HG03521 (cell line): ENCODE data around the gene TSPYL1.

Source experiments
- ATAC-seq: cut with Tn5 transposase; IDR thresholded peaks from one replicate; pipeline ENCODE4 v1.9.1; 2021; ENCODE audit warnings: mild to moderate bottlenecking, moderate library complexity; ENCODE audit not compliant: unreplicated experiment

Gene TSPYL1

GRCh38 chr6:116265041-116265829 lies 14.5 kb downstream of the TSPYL1 start:
- no peak for ATAC-seq

DNA sequence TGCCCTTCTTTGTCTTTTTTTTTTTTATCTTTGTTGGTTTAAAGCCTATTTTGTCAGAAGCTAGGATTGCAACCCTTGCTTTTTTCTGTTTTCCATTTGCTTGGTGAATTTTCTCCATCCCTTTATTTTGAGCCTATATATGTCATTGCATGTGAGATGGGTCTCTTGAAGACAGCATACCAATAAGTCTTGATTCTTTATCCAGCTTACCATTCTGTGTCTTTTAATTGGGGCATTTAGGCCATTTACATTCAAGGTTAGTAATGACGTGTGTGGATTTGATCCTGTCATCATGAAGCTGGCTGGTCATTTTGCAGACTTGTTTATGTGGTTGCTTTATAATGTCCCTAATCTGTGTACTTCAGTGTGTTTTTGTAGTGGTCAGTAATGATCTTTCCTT lies 16.4 kb downstream of the TSPYL1 start:
- ATAC-seq: no peak

DNA sequence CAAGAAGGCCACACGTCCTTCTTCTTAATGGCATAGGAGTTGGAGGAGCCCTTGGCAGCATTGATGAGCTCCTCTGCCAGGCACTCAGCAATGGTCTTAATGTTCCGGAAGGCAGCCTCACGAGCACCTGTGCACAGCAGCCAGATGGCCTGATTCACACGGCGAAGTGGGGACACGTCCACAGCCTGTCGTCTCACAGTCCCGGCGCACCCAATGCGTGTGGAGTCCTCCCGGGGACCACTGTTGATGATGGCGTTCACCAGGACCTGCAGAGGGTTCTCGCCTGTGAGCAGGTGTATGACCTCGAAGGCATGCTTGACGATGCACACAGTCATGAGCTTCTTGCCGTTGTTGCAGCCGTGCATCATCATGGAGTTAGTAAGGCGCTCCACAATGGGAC lies 21.2 kb downstream of the TSPYL1 start:
- ATAC-seq: no peak

GRCh38 chr6:116256694-116257093 lies 23.0 kb downstream of the TSPYL1 start:
- ATAC-seq: no peak

DNA sequence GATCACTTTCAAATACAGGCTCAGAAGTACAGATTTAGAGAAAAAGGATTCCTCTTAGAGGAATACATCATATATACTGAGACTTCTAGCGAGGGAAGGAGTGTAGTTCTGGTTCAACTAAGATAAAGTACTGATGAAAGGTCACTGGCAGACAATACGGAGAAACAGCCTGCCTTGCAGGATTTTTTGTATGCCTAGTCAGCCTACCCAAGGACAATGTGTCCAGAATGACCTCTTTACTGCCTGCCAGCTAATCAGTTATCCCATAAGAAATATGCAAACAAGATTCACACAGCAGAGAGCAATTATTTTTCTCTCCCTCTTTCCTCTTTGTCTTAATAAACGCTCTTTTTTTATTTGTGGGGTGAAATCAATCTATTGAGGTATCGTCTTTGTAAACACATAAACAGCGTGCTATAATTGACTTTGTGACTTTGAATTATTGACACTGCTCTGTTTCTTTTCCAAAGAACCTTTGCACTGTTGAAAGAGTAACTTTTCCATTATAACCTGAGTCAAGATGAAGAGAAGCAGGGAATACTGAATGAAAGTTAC lies 24.4 kb downstream of the TSPYL1 start:
- no peak for ATAC-seq

DNA sequence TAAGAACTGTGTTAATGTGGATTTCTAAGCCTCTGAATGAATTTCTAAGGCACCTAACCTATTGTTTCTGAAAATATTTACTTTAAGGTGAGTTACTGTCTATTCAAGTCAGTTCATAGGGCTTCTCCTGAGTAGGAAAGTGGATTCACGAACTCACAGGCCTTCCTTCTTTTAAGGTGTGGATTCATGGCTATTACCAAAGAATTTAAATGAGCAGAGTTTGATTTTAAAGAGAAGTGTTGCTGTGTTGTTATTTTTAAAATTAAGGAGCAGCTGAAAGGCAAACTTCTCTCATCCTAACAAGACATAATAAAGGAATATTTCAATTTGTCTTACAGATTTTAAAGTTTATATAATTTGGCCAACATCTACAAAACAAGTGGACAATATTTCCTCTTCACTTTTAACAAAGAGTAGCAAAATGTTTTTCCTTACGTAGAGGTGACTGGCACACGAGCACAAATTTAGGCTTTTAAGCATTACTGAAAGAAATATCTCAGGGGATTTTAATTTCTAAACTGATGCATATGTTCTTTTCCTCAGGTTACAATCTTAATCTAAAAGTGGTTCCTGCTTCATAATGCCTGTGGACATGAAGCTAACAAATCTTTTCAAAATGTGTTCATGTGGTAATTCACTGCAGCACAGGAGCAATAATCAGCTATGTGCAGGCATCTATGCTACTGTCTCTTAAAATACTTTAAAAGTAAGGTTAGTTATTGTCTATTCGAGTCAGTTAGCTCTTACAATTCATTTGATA lies 25.3 kb downstream of the TSPYL1 start:
- ATAC-seq: peak; percentile 18

DNA sequence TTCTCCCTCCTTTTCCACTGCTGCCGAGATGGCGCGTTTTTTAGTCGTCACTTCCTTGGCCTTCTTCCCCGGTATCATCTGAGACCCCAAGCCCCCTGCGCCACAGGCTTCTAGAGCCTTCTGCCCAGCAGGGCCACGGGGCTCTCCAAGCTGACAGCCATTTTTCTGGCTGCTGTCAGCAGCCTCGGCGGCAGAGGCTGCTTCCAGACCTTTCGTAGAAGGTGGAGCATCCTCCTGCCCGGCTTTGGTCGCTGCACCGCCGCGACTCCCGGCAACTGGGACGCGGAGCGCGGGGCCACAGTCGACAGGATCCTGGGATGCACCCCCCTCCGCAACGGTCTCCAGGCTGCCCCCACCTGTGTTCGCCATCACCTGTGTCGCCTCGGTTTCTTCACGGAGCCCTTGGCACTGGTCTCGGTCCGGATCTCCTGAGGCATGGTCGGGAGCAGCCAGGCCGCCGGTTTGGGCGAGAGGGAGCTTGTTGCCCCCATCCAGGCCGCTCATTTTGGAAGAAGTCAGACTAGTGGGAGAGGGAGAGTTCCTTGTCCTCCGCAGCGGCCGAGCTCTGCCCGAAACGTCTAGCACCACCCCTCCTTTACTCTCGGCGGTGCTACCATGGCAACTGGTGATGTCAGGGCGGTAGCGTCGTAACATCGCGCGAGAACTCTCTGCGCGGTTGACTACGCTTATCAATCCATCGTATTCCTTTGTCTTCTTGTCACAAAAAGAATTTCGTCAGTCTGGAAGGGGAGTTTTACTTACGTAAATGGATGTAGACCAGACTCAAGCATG lies 26.0 kb downstream of the TSPYL1 start, which contains the start of gene TSPYL4:
TSS of gene TSPYL4 (minus strand) at position 571 of the 792 bp plus-strand sequence. CDS start at position 504, 67 bp downstream.
- ATAC-seq: peak; percentile 100

DNA sequence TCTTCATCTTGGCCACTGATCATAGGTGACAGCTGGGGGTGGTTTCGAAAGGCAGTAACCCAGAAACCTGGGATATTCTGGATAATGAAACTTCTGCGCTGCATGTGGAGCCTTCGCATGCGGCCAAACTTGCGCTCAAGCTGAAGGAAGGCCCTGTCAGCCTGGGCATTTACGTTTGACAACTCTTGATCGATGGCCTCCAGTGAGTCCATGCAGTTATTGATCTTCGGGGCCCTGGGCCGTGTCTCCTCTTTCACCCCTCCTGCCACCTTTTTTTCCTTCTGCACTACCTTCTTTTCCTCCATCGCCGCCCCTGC lies 26.6 kb downstream of the TSPYL1 start:
- no peak for ATAC-seq

DNA sequence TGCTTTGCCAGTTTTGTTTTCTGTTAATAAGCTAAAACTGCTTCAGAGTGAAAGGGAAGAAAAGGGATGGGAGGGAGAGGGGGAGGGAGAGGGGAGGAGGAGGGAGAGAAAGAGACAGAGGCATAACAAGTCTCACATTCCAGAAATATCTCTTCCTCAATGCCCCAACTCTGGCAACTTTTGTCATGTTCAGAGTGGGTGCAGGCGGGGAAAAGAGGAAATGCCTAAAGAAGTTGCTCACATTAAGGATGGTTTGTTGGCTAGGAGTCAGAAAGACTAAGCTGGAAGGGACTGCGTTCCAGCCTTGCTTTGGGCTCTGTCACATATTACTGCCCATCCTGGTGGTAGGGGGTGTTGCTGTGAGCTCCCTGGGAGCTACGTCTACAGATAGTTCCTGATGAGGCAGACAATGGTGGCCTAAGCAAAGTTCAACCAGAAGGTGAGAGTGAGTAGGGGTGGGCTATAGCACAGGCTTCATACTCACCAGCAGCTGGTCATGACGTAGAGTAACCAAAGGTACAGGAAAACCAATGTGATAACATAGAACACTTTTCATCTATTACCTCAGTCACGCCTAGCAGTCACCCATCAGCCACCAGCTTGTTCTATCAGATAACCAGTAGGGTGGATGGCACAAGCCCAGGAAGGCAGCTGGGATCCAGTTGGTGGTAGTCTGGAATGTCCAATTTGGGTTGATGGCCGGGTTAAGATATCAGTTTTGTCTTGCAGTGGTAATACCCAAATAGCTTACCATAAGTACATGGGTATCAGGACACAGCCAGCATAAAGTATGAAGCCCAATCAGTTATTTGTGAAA lies 28.0 kb downstream of the TSPYL1 start:
- ATAC-seq: no peak

DNA sequence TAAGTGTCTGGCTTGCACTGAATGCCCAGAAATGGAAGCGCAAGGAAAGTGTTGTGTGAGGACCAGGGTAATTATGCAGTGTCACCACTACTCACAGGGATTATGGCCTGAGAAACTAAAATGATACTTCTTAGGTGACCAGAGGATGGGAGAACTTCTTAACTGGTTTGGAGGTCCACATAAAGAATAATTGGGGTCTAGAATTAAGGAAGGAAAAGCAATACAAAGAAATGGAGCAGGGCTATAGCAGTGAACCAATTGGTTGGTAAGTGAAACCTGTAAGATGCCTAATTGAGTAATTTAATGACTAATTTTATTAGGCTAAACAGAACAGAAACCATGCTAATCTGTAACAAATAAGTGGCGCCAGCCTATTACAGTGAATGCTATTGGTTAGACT lies 31.2 kb downstream of the TSPYL1 start:
- ATAC-seq: no peak

GRCh38 chr6:116247285-116247684 lies 32.4 kb downstream of the TSPYL1 start:
- no peak for ATAC-seq

DNA sequence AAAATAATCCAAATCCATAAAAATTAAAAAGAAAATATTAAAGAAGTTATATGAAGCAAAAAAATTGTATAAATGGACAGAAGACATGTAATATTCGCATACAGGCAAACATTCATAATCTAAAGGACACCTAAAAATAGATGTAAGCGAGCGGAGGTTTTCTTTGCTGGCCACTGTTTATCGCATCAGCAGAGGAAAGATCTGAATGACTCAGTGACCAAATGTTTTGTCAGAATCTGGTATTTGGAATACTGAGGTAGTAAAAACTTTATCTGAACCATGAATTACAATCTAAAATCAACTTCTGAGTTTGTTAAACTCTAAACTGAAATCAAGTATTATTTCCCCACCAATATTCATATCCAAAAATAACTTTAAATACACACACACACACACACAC lies 33.6 kb downstream of the TSPYL1 start:
- no peak for ATAC-seq

GRCh38 chr6:116244284-116244683 lies 35.4 kb downstream of the TSPYL1 start:
- no peak for ATAC-seq

DNA sequence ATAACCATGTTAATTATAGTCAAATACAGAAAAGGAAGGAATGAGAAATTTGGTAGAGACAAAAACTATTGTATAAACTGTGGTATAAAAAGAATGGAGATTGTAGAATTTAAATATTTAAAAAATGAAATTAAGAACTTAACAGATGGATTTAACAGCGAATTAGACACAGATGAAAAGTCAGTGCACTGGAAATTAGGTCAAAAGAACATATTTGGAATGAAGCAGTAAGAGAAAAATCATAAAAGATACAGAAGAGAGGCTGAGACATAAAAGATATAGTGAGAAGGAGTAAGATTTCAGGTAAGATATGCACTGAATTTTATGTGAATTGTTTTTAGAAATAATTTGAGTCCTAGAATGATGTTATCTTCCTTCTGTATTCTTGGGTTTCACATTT lies 39.9 kb downstream of the TSPYL1 start:
- ATAC-seq: no peak

DNA sequence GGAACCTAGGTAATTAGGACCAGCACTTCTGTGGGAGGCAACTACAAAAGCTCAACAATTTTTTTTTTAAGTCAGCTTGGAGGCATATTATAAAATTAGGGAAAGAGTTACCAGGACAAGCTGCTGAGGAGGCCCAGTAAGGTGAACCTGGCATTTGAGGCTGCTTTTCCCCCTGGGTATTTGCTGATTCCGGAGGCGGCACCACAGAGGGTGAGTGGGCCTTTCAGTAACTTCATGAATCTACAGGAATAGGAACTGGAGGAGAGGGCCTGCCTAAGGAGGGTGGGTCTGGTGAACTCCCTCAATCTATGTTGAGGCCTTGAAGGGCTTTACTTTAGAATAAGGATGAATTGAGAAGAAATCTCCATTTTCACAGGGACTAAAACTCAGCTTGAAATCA lies 40.5 kb downstream of the TSPYL1 start:
- ATAC-seq: no peak

DNA sequence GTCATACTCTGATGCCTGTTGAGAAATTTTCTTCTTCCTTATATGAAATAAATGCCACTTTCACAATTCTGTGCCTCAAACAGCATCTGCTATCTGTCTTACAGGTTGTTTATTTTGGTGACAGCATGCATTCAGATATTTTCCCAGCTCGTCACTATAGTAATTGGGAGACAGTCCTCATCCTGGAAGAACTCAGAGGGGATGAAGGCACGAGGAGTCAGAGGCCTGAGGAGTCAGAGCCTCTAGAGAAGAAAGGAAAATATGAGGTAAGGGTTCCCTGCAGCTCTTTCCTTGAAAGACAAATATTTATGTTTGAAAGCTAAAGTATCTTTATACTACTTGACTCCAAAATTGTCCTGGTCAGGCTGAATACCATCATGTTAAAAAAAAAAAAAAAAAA lies 41.6 kb downstream of the TSPYL1 start:
- ATAC-seq: no peak

DNA sequence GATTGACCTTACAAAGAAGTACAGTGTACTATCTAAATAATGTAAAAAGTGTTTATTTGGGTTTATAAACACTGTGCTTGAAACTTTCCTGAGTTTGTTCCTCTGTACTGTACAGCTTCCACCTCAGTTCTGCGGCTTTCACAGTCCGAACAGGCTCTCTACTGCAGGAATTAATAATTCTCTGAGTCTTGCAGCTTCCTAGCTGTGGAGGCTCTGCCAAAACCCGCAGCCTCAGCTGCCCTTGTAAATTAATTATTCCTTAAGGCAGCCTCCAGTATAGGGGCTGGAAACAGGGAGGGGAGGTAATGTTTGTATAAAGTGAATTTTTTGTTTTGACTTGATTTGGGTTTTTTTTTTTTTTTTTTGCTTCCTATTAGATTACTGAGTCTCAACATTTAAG lies 45.0 kb downstream of the TSPYL1 start:
- no peak for ATAC-seq

- ATAC-seq: no peak
Observed at GRCh38 chr6:116229287-116229913, 50.3 kb downstream of the TSPYL1 start.
